ENCODE results near the gene BCDIN3D. TPM values are rescaled to one million over a fixed set of nuclear protein-coding genes. Genes with fewer than 3 reads are reported as not detected.
"Not testable (repeated sequence)": the region's sequence is repeated elsewhere in the genome, so short reads cannot be mapped to it uniquely, and the experiment has no call there.

The BCDIN3D gene
- total and polyA plus RNA-seq, 7 donors = 1.8 to 5.4 (median 3.0) TPM

- WGBS, 2 donors = 87% methylated on average over 6 of the region's 6 CpGs
- intact Hi-C loops (cut with DNase I) = no loop called here
- H3K27me3 ChIP-seq = no peaks in the 10 kb centered on the region
- no peaks in the 10 kb centered on the region for H3K36me3 ChIP-seq
- TF ChIP-seq POLR2AphosphoS5 (IDR thresholded peaks at IDR 0.05) = no peak
- TF ChIP-seq CTCF (IDR thresholded peaks at IDR 0.05) = no peak
- no peak for TF ChIP-seq EP300 (IDR thresholded peaks at IDR 0.05)
- TF ChIP-seq POLR2A (IDR thresholded peaks at IDR 0.05) = no peak
- DNase-seq = no peak
- H3K4me1 ChIP-seq = peaks cover 0 to 23% (median 17%) of the 10 kb centered on the region in 4 donors
- H3K27ac ChIP-seq = no peak overlapping the region
- H3K4me3 ChIP-seq = no peak overlapping the region
- H3K9me3 ChIP-seq = no peaks in the 10 kb centered on the region
Measured at GRCh38 chr12:49872781-49873181, 29.9 kb upstream of the BCDIN3D start.

GRCh38 chr12:49872381-49872780 is 29.5 kb upstream of the BCDIN3D start:
- no peak for DNase-seq
- TF ChIP-seq POLR2A (IDR thresholded peaks at IDR 0.05) = no peak
- TF ChIP-seq EP300 (IDR thresholded peaks at IDR 0.05) = no peak
- TF ChIP-seq POLR2AphosphoS5 (IDR thresholded peaks at IDR 0.05) = no peak
- no peak for TF ChIP-seq CTCF (IDR thresholded peaks at IDR 0.05)
- Histone ChIP-seq H3K4me3 (no peak overlapping the region), H3K27ac (no peak overlapping the region), H3K36me3 (no peaks in the 10 kb centered on the region), H3K9me3 (no peaks in the 10 kb centered on the region), H3K4me1 (peaks cover 0 to 27% (median 21%) of the 10 kb centered on the region in 4 donors), H3K27me3 (no peaks in the 10 kb centered on the region)
- WGBS, 2 donors = 95% methylated on average over 5 of the region's 5 CpGs
- intact Hi-C loops (cut with DNase I) = no loop called here

- H3K4me3 ChIP-seq; H3K36me3 ChIP-seq; H3K9me3 ChIP-seq; H3K27me3 ChIP-seq; intact Hi-C loops (cut with DNase I); DNase-seq; H3K27ac ChIP-seq: not testable (repeated sequence)
- peaks cover 0 to 29% (median 27%) of the 10 kb centered on the region in 4 donors for H3K4me1 ChIP-seq
- WGBS, 2 donors = 93 to 95% methylated on average over 8 of the region's 8 CpGs
Measured at GRCh38 chr12:49871811-49872251, 28.9 kb upstream of the BCDIN3D start.

GRCh38 chr12:49871263-49871561 is 28.3 kb upstream of the BCDIN3D start:
- intact Hi-C loops (cut with DNase I) = no loop called here
- WGBS, 2 donors = 91 to 92% methylated on average over 4 of the region's 4 CpGs
- H3K27me3 ChIP-seq = peaks cover 0 to 2% (median 0%) of the 10 kb centered on the region in 3 donors

GRCh38 chr12:49870501-49871262 is 27.8 kb upstream of the BCDIN3D start:
- no peak for TF ChIP-seq CTCF (IDR thresholded peaks at IDR 0.05)
- no peak for TF ChIP-seq POLR2AphosphoS5 (IDR thresholded peaks at IDR 0.05)
- TF ChIP-seq EP300 (IDR thresholded peaks at IDR 0.05) = no peak
- TF ChIP-seq POLR2A (IDR thresholded peaks at IDR 0.05) = no peak
- 92 to 94% methylated on average over 11 of the region's 11 CpGs for WGBS, 2 donors
- Histone ChIP-seq H3K4me3 (no peak overlapping the region), H3K27me3 (peaks cover 0 to 4% (median 0%) of the 10 kb centered on the region in 3 donors), H3K36me3 (no peaks in the 10 kb centered on the region), H3K4me1 (peaks cover 0 to 29% (median 27%) of the 10 kb centered on the region in 4 donors), H3K27ac (no peak overlapping the region), H3K9me3 (no peaks in the 10 kb centered on the region)
- intact Hi-C loops (cut with DNase I) = no loop called here
- DNase-seq = no peak

More at GRCh38 chr12:49871263-49871561, 28.3 kb upstream of the BCDIN3D start:
- Histone ChIP-seq H3K27ac (no peak overlapping the region), H3K4me3 (no peak overlapping the region), H3K36me3 (no peaks in the 10 kb centered on the region), H3K4me1 (peaks cover 0 to 29% (median 27%) of the 10 kb centered on the region in 4 donors), H3K9me3 (no peaks in the 10 kb centered on the region)
- no peak for DNase-seq
- TF ChIP-seq CTCF (IDR thresholded peaks at IDR 0.05) = no peak
- TF ChIP-seq POLR2A (IDR thresholded peaks at IDR 0.05) = no peak
- TF ChIP-seq EP300 (IDR thresholded peaks at IDR 0.05) = no peak
- TF ChIP-seq POLR2AphosphoS5 (IDR thresholded peaks at IDR 0.05) = no peak

All from sigmoid colon (tissue), 7 donors.